Muscle of leg (tissue), 16 donors: ENCODE results near the gene TRAM1L1. TPM values are rescaled to one million over a fixed set of nuclear protein-coding genes. Genes with fewer than 3 reads are reported as not detected.

ENCODE experiments used
- DNase-seq: peaks from one replicate; pipeline ENCODE4 v3.0.0; 2013
- H3K27ac ChIP-seq: one replicate; pipeline ENCODE4 v1.5.1; 2013; ENCODE audit warnings: mild to moderate bottlenecking, low read length, control low read depth
- H3K27me3 ChIP-seq: one replicate; pipeline ENCODE4 v1.6.1; 2013; ENCODE audit warnings: low read length; ENCODE audit not compliant: control insufficient read depth, insufficient read depth
- H3K36me3 ChIP-seq: one replicate; pipeline ENCODE4 v1.6.1; 2013; ENCODE audit warnings: low read length; ENCODE audit not compliant: control insufficient read depth, insufficient read depth
- H3K4me1 ChIP-seq: one replicate; pipeline ENCODE4 v1.6.1; 2013; ENCODE audit warnings: low read length; ENCODE audit not compliant: control insufficient read depth, insufficient read depth
- H3K4me3 ChIP-seq: one replicate; pipeline ENCODE4 v1.5.1; 2013; ENCODE audit warnings: low read length, control low read depth
- H3K9me3 ChIP-seq: replicated peaks from 2 replicates; pipeline ENCODE4 v1.6.1; 2013; ENCODE audit warnings: low read depth, low read length; ENCODE audit not compliant: control insufficient read depth
- WGBS: methylation state at CpG from one replicate; pipeline ENCODE4 v1.1.5; 2013; ENCODE audit warnings: missing lambda C conversion rate; ENCODE audit not compliant: insufficient coverage; 5-methylcytosine and 5-hydroxymethylcytosine counted together
- long read RNA-seq, 11 donors: transcript quantifications; one replicate each; lab custom pipeline, GENCODE V29; 2026
- polyA plus RNA-seq, 8 donors: library from polyadenylated mRNA; unstranded; fragments of 120-200 nt; gene quantifications; one replicate each; pipeline versions ENCODE4 v1.2.1 to v1.2.3, GENCODE V29; 2013; ENCODE audit warnings: inconsistent platforms in 1 of 8, low replicate concordance in 1 of 8; ENCODE audit not compliant: insufficient read length in 8 of 8, insufficient read depth in 1 of 8
- total RNA-seq: library from RNA; stranded (reverse); fragments of 120-200 nt; gene quantifications from one replicate; pipeline ENCODE4 v1.2.4, GENCODE V29; 2013

TRAM1L1 gene
- total RNA-seq (5.6 TPM), polyA plus RNA-seq (1 to 10 TPM; 3.4 to 6.5 (median 5.3) TPM)
- long read RNA-seq, donor 1 = 0 reads
- long read RNA-seq, donor 2 = 0 reads
- long read RNA-seq, donor 3 = 0 reads
- long read RNA-seq, donor 4, partial matches to known transcripts = 0 of 1 reads
- long read RNA-seq, donor 4, other reads (novel, unspliced or antisense) = 0 of 1 reads
- long read RNA-seq, donor 5, transcript TRAM1L1-201 (1 exons, 2,023 nt) = major isoform, 7 of 7 reads
- long read RNA-seq, donor 5, partial matches to known transcripts = 0 of 7 reads
- long read RNA-seq, donor 5, other reads (novel, unspliced or antisense) = 0 of 7 reads
- long read RNA-seq, donor 6, transcript TRAM1L1-201 (1 exons, 2,023 nt) = major isoform, 6 of 6 reads
- long read RNA-seq, donor 6, partial matches to known transcripts = 0 of 6 reads
- long read RNA-seq, donor 6, other reads (novel, unspliced or antisense) = 0 of 6 reads
- long read RNA-seq, donor 7, transcript TRAM1L1-201 (1 exons, 2,023 nt) = major isoform, 9 of 9 reads
- long read RNA-seq, donor 7, partial matches to known transcripts = 0 of 9 reads
- long read RNA-seq, donor 7, other reads (novel, unspliced or antisense) = 0 of 9 reads
- long read RNA-seq, donor 8, transcript TRAM1L1-201 (1 exons, 2,023 nt) = major isoform, 5 of 5 reads
- long read RNA-seq, donor 8, partial matches to known transcripts = 0 of 5 reads
- long read RNA-seq, donor 8, other reads (novel, unspliced or antisense) = 0 of 5 reads
- long read RNA-seq, donor 9, partial matches to known transcripts = 0 of 3 reads
- long read RNA-seq, donor 9, other reads (novel, unspliced or antisense) = 0 of 3 reads
- long read RNA-seq, donor 10, transcript TRAM1L1-201 (1 exons, 2,023 nt) = major isoform, 6 of 6 reads
- long read RNA-seq, donor 10, partial matches to known transcripts = 0 of 6 reads
- long read RNA-seq, donor 10, other reads (novel, unspliced or antisense) = 0 of 6 reads
- long read RNA-seq, donor 11, transcript TRAM1L1-201 (1 exons, 2,023 nt) = major isoform, 5 of 5 reads
- long read RNA-seq, donor 11, partial matches to known transcripts = 0 of 5 reads
- long read RNA-seq, donor 11, other reads (novel, unspliced or antisense) = 0 of 5 reads

GRCh38 chr4:117084866-117085701, at the start of gene TRAM1L1:
TRAM1L1 (minus strand) TSS chr4:117085576; CDS start chr4:117085393, 183 bp downstream.
- Histone ChIP-seq H3K4me3 (peak within 1 kb of the TSS; percentile 73), H3K4me1 (peaks cover 2% of the 10 kb centered on the region), H3K27me3 (no peaks in the 10 kb centered on the region), H3K36me3 (no peaks in the 10 kb centered on the region), H3K9me3 (no peaks in the 10 kb centered on the region), H3K27ac (peak within 1 kb of the TSS; percentile 72)
- peak; percentile 92 for DNase-seq
- WGBS = under 1% methylated on average over 33 of the region's 45 CpGs

GRCh38 chr4:117134386-117134785, 49.0 kb upstream of the TRAM1L1 start:
- no peak overlapping the region for H3K4me3 ChIP-seq

GRCh38 chr4:117096886-117097285, 11.5 kb upstream of the TRAM1L1 start:
- H3K27me3 ChIP-seq = no peaks in the 10 kb centered on the region
- no peak for DNase-seq
- no peaks in the 10 kb centered on the region for H3K4me1 ChIP-seq
- H3K36me3 ChIP-seq = no peaks in the 10 kb centered on the region
- H3K9me3 ChIP-seq = no peaks in the 10 kb centered on the region
- H3K27ac ChIP-seq = no peak overlapping the region
- H3K4me3 ChIP-seq = no peak overlapping the region

More at GRCh38 chr4:117134386-117134785, 49.0 kb upstream of the TRAM1L1 start:
- no peaks in the 10 kb centered on the region for H3K4me1 ChIP-seq
- no CpG with 5 or more reads among the region's 4 CpGs for WGBS
- H3K9me3 ChIP-seq = no peaks in the 10 kb centered on the region
- H3K27me3 ChIP-seq = no peaks in the 10 kb centered on the region
- no peaks in the 10 kb centered on the region for H3K36me3 ChIP-seq
- peak; percentile 47 for DNase-seq
- no peak overlapping the region for H3K27ac ChIP-seq

GRCh38 chr4:117096462-117096861, 11.1 kb upstream of the TRAM1L1 start:
- DNase-seq = no peak
- Histone ChIP-seq H3K4me1 (no peaks in the 10 kb centered on the region), H3K36me3 (no peaks in the 10 kb centered on the region), H3K27me3 (no peaks in the 10 kb centered on the region), H3K9me3 (no peaks in the 10 kb centered on the region), H3K4me3 (no peak overlapping the region), H3K27ac (no peak overlapping the region)
- 93% methylated on average over 3 of the region's 5 CpGs for WGBS

- no peak overlapping the region for H3K27ac ChIP-seq
- no peaks in the 10 kb centered on the region for H3K9me3 ChIP-seq
- no peak overlapping the region for H3K4me3 ChIP-seq
- H3K4me1 ChIP-seq = no peaks in the 10 kb centered on the region
- H3K36me3 ChIP-seq = no peaks in the 10 kb centered on the region
- no peaks in the 10 kb centered on the region for H3K27me3 ChIP-seq
- no peak for DNase-seq
These were observed 8.2 kb upstream of the TRAM1L1 start for GRCh38 chr4:117093571-117093970.

GRCh38 chr4:117077760-117078159, 7.6 kb downstream of the TRAM1L1 start:
- Histone ChIP-seq H3K36me3 (no peaks in the 10 kb centered on the region), H3K27ac (no peak overlapping the region), H3K27me3 (no peaks in the 10 kb centered on the region), H3K4me1 (no peaks in the 10 kb centered on the region), H3K9me3 (no peaks in the 10 kb centered on the region), H3K4me3 (no peak overlapping the region)
- DNase-seq = no peak
- no CpG with 5 or more reads among the region's 2 CpGs for WGBS

- WGBS = no CpG with 5 or more reads among the region's 3 CpGs
These were observed 17.3 kb downstream of the TRAM1L1 start for GRCh38 chr4:117068120-117068519.

GRCh38 chr4:117063961-117064696, 21.2 kb downstream of the TRAM1L1 start:
- H3K27ac ChIP-seq = no peak overlapping the region
- H3K4me3 ChIP-seq = no peak overlapping the region
- no peaks in the 10 kb centered on the region for H3K27me3 ChIP-seq
- no peaks in the 10 kb centered on the region for H3K9me3 ChIP-seq
- H3K36me3 ChIP-seq = no peaks in the 10 kb centered on the region
- no CpG with 5 or more reads among the region's 2 CpGs for WGBS
- no peak for DNase-seq
- H3K4me1 ChIP-seq = no peaks in the 10 kb centered on the region

More at GRCh38 chr4:117068120-117068519, 17.3 kb downstream of the TRAM1L1 start:
- no peak overlapping the region for H3K27ac ChIP-seq
- H3K9me3 ChIP-seq = no peaks in the 10 kb centered on the region
- no peak for DNase-seq
- H3K4me3 ChIP-seq = no peak overlapping the region
- no peaks in the 10 kb centered on the region for H3K36me3 ChIP-seq
- no peaks in the 10 kb centered on the region for H3K4me1 ChIP-seq
- no peaks in the 10 kb centered on the region for H3K27me3 ChIP-seq

GRCh38 chr4:117042962-117043361, 42.4 kb downstream of the TRAM1L1 start:
- no peaks in the 10 kb centered on the region for H3K27me3 ChIP-seq
- WGBS = no CpG with 5 or more reads among the region's 5 CpGs
- DNase-seq = no peak

More at GRCh38 chr4:117042962-117043361, 42.4 kb downstream of the TRAM1L1 start:
- no peak overlapping the region for H3K4me3 ChIP-seq
- no peaks in the 10 kb centered on the region for H3K4me1 ChIP-seq
- no peak overlapping the region for H3K27ac ChIP-seq
- no peaks in the 10 kb centered on the region for H3K9me3 ChIP-seq
- H3K36me3 ChIP-seq = no peaks in the 10 kb centered on the region
